PC-9 (cell line): ENCODE measurements around the gene COL5A3. TPM values are rescaled to one million over a fixed set of nuclear protein-coding genes. Genes with fewer than 3 reads are reported as not detected.

Experiments used
- BruUV-seq: library from RNA; stranded (reverse); fragments of 400-500 nt; replicated peaks from 2 replicates; lab custom pipeline; 2021; lab: Mats Ljungman, UMichigan
- CTCF ChIA-PET: fragments of 300-600 bp; sonication (Branson Sonifier 250); formaldehyde crosslinking; loops from one replicate; lab custom pipeline; 2022; ENCODE audit warnings: antibody characterized with exemption; lab: Charles Lee
- POLR2A ChIA-PET: fragments of 300-600 bp; sonication (Branson Sonifier 250); formaldehyde crosslinking; loops from one replicate; lab custom pipeline; 2022; ENCODE audit warnings: antibody characterized with exemption; ENCODE audit not compliant: unreplicated experiment; lab: Charles Lee
- DNase-seq, 2 experiments: peaks; one replicate each; pipeline versions ENCODE4 v3.0.0 to v3.0.0-alpha.2; 2015 to 2022; ENCODE audit warnings: mixed read lengths in 1 of 2
- H2AFZ ChIP-seq: fragments of 200-600 bp; sonication (generic); 2 replicates; pipeline ENCODE4 v1.8.1; 2017; ENCODE audit warnings: antibody characterized with exemption
- H3F3A ChIP-seq: fragments of 200-600 bp; sonication (generic); 2 replicates; pipeline ENCODE4 v1.8.1; 2017; ENCODE audit warnings: antibody characterized with exemption, mild to moderate bottlenecking, low read depth; ENCODE audit not compliant: insufficient read depth
- H3K27ac ChIP-seq: fragments of 200-600 bp; sonication (generic); 2 replicates; pipeline ENCODE4 v1.6.1; 2016; ENCODE audit warnings: mixed run types
- H3K27me3 ChIP-seq: fragments of 200-600 bp; sonication (generic); 2 replicates; pipeline ENCODE4 v1.6.1; 2016; ENCODE audit warnings: low read depth, mixed run types; ENCODE audit not compliant: insufficient read depth
- H3K36me3 ChIP-seq: fragments of 200-600 bp; sonication (generic); 2 replicates; pipeline ENCODE4 v1.6.1; 2016; ENCODE audit warnings: low read depth, mixed run types
- H3K4me1 ChIP-seq: fragments of 200-600 bp; sonication (generic); replicated peaks from 2 replicates; pipeline ENCODE4 v1.6.1; 2016; ENCODE audit warnings: mixed run types; ENCODE audit not compliant: insufficient read depth
- H3K4me2 ChIP-seq: fragments of 200-600 bp; sonication (generic); 2 replicates; pipeline ENCODE4 v1.6.1; 2017; ENCODE audit warnings: mixed run types
- H3K4me3 ChIP-seq: fragments of 200-600 bp; sonication (generic); 2 replicates; pipeline ENCODE4 v1.6.1; 2016; ENCODE audit warnings: mixed run types
- H3K79me2 ChIP-seq: fragments of 200-600 bp; sonication (generic); 2 replicates; pipeline ENCODE4 v1.6.1; 2017; ENCODE audit warnings: low read depth, mixed run types
- H3K9me2 ChIP-seq: fragments of 200-600 bp; sonication (generic); 2 replicates; pipeline ENCODE4 v1.8.1; 2017; ENCODE audit warnings: mild to moderate bottlenecking; ENCODE audit not compliant: insufficient read depth
- H3K9me3 ChIP-seq: fragments of 200-600 bp; sonication (generic); 2 replicates; pipeline ENCODE4 v1.8.1; 2016; ENCODE audit warnings: low read depth; ENCODE audit not compliant: insufficient read depth
- H4K20me1 ChIP-seq: fragments of 200-600 bp; sonication (generic); 2 replicates; pipeline ENCODE4 v1.8.1; 2017; ENCODE audit not compliant: insufficient read depth
- CTCF ChIP-seq: fragments of 200-600 bp; sonication (generic); conservative IDR thresholded peaks from 2 replicates; pipeline ENCODE4 v1.6.1; 2017; ENCODE audit warnings: mixed run types, antibody characterized with exemption, mild to moderate bottlenecking, moderate library complexity
- EZH2 ChIP-seq: fragments of 200-600 bp; sonication (generic); IDR thresholded peaks from 2 replicates; pipeline ENCODE4 v1.8.0; 2017; ENCODE audit warnings: antibody characterized with exemption, low read depth
- intact Hi-C: fragments of 100-400 bp; cut with micrococcal nuclease; formaldehyde crosslinking; loops from one replicate; pipeline ENCODE4 v1.10.0; 2022; ENCODE audit not compliant: unreplicated experiment
- total RNA-seq: library from RNA; stranded (reverse); gene quantifications from 2 replicates; pipeline ENCODE4 v1.2.3, GENCODE V29; 2021

Gene COL5A3
- total RNA-seq, 1 experiment from 2014 or later = not detected

GRCh38 chr19:10001899-10002298 lies 8.4 kb downstream of the COL5A3 start:
- Histone ChIP-seq H4K20me1 (no peaks in the 10 kb centered on the region), H3K79me2 (no peaks in the 10 kb centered on the region), H3K9me2 (no peaks in the 10 kb centered on the region), H3K4me3 (no peak overlapping the region), H3K9me3 (no peaks in the 10 kb centered on the region), H3K36me3 (no peaks in the 10 kb centered on the region), H3F3A (no peaks in the 10 kb centered on the region), H3K27me3 (peaks cover 77% of the 10 kb centered on the region), H3K27ac (no peak overlapping the region), H2AFZ (no peak overlapping the region), H3K4me2 (no peak overlapping the region), H3K4me1 (no peaks in the 10 kb centered on the region)
- CTCF ChIA-PET = no interaction called here
- no peak for TF ChIP-seq EZH2
- peak; percentile 48; the same call in 1 of the 2 replicates for TF ChIP-seq CTCF
- no peak for DNase-seq
- intact Hi-C loops = no loop called here
- POLR2A ChIA-PET = no interaction called here
- BruUV-seq = no TSS peak

DNA sequence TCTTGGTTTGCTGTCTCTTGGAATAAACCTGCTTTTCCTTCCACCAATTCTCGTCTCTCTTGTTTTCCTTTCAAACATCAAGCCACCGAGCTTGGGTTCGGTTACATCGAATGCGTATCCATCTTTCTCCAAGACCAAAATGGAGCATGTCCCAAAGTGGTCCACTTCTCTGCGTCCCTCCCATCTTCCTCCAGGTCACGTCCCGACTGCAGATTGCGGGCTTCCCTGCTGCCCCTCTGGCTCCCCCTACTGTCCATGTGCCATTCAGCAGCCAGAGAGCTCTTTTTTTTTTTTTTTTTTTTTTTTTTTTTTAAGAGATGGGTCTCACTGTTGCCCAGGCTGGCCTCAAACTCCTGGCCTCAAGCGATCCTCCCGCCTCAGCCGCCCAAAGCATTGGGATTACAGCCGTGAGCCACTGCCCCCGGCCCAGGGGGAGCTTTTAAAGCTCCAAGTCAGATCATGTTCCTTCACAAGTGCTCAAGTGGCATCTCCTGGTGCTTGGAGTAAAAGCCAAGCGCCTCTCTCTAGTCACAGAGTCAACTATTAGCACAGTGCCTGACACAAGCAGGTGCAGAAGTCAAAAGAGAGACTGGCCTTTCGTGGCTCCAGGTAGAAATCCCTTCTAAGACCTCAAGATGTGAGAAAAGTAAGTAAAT lies 10.0 kb downstream of the COL5A3 start:
- DNase-seq = peak; percentile 60 to 64
- CTCF ChIA-PET = interaction anchor here (0.5 to 1.0 kb wide), 12 partner anchors 10 to 1733 kb away, joined by 3 to 12 read pairs (median 5); no protein-coding TSS in a partner anchor
- Histone ChIP-seq H3K4me2 (no peak overlapping the region), H3F3A (no peaks in the 10 kb centered on the region), H3K27ac (no peak overlapping the region), H4K20me1 (no peaks in the 10 kb centered on the region), H3K36me3 (no peaks in the 10 kb centered on the region), H3K79me2 (no peaks in the 10 kb centered on the region), H3K9me3 (no peaks in the 10 kb centered on the region), H3K4me1 (no peaks in the 10 kb centered on the region), H3K27me3 (peaks cover 77% of the 10 kb centered on the region), H3K4me3 (no peak overlapping the region), H3K9me2 (no peaks in the 10 kb centered on the region), H2AFZ (no peak overlapping the region)
- no TSS peak for BruUV-seq
- POLR2A ChIA-PET = interaction anchor here (0.6 kb wide), 1 partner anchor 35 kb away, joined by 6 read pairs; no protein-coding TSS in a partner anchor
- intact Hi-C loops = loop anchor here (1.0 kb wide), 1 partner anchor 66 kb away; no protein-coding TSS in a partner anchor
- TF ChIP-seq CTCF = peak; percentile 92
- TF ChIP-seq EZH2 = no peak

- CTCF ChIA-PET = no interaction called here
- intact Hi-C loops = no loop called here
- BruUV-seq = no TSS peak
- POLR2A ChIA-PET = no interaction called here
- no peak for TF ChIP-seq CTCF
- H2AFZ ChIP-seq = no peak overlapping the region
- H3K27me3 ChIP-seq = peaks cover 81% of the 10 kb centered on the region
- no peaks in the 10 kb centered on the region for H3F3A ChIP-seq
- no peaks in the 10 kb centered on the region for H3K36me3 ChIP-seq
- no peak overlapping the region for H3K27ac ChIP-seq
- H3K4me2 ChIP-seq = no peak overlapping the region
- no peaks in the 10 kb centered on the region for H3K9me3 ChIP-seq
- no peak for DNase-seq
- H3K4me1 ChIP-seq = no peaks in the 10 kb centered on the region
- H3K4me3 ChIP-seq = no peak overlapping the region
- no peaks in the 10 kb centered on the region for H3K79me2 ChIP-seq
- no peaks in the 10 kb centered on the region for H4K20me1 ChIP-seq
- no peaks in the 10 kb centered on the region for H3K9me2 ChIP-seq
Measured at GRCh38 chr19:9996541-9996940, 13.8 kb downstream of the COL5A3 start.
